Heart left ventricle (tissue), 13 donors: Measurements from ENCODE around the gene GADD45GIP1.
"Not testable (repeated sequence)": the region's sequence is repeated elsewhere in the genome, so short reads cannot be mapped to it uniquely, and the experiment has no call there.

Experiments
- CTCF ChIP-seq, 12 donors: fragments of 200-600 bp; sonication (generic) in 4 of 12; IDR thresholded peaks; one replicate each; pipeline versions ENCODE4 v1.5.0 to v1.8.0; 2018 to 2022; ENCODE audit warnings: antibody characterized with exemption in 12 of 12, mild to moderate bottlenecking in 5 of 12
- POLR2A ChIP-seq, 2 donors: fragments of 450-650 bp; IDR thresholded peaks; one replicate each; pipeline ENCODE4 v1.6.1; 2017; ENCODE audit warnings: antibody characterized with exemption in 2 of 2, mild to moderate bottlenecking in 2 of 2, moderate library complexity in 2 of 2
- donor health status: ischemic (EF 13 %, LVEDD 7.1; RV severe dilation, severe dysfunction).
- donor health status: DM: no; HTN: yes; CAD: no.
- donor health status: DM: no; HTN: no; CAD: no.
- donor health status: ischemic (EF 25% LVEDD 6.9; RV normal size, moderate dysfunction).
- donor health status: ischemic (EF 25% LVEDD 5.7; RV mildly dilated, moderate dysfunction).
- donor health status: ischemic (EF 35%, LVEDD 5.7; RV mildly dilated, moderate dysfunction).
- donor health status: nonischemic (EF 11% LVEDD 7.7; RV severe dilation, severe dysfunction).
- donor health status: DM: yes; HTN: yes; CAD: no.
- donor health status: PGD.
- donor health status: ischemic (EF 29% LVEDD 5.4; RV normal size, mild dysfunction).
- donor health status: nonischemic (EF 23%, LVEDD 6.1; RV moderate dilation, normal function).

- not testable (repeated sequence) for TF ChIP-seq CTCF, POLR2A (IDR thresholded peaks at IDR 0.05)
Observed at GRCh38 chr19:12955575-12955974, 1.4 kb downstream of the GADD45GIP1 start.
